Sigmoid colon (tissue), 4 donors: Measurements from ENCODE around the gene EXOC6.

Experiments
- CTCF ChIP-seq, 4 experiments: fragments of 450-650 bp in 3 of 4; fragments of 200-600 bp in 1 of 4; IDR thresholded peaks; one replicate each; pipeline ENCODE4 v1.5.1; 2016 to 2019; ENCODE audit warnings: antibody characterized with exemption in 4 of 4, mild to moderate bottlenecking in 3 of 4, moderate library complexity in 2 of 4
- POLR2A ChIP-seq, 2 donors: fragments of 450-650 bp; IDR thresholded peaks; one replicate each; pipeline ENCODE4 v1.6.1; 2016; ENCODE audit warnings: antibody characterized with exemption in 2 of 2, mild to moderate bottlenecking in 2 of 2, moderate library complexity in 2 of 2
- POLR2AphosphoS5 ChIP-seq, 4 donors: sonication (generic); formaldehyde crosslinking; IDR thresholded peaks; one replicate each; pipeline ENCODE4 v1.6.1; 2017; ENCODE audit warnings: antibody characterized with exemption in 4 of 4

GRCh38 chr10:92931597-92931996, 83.3 kb downstream of the EXOC6 start:
- TF ChIP-seq CTCF (IDR thresholded peaks at IDR 0.05) (no peak), POLR2A (IDR thresholded peaks at IDR 0.05) (no peak), POLR2AphosphoS5 (IDR thresholded peaks at IDR 0.05) (no peak)
